SK-N-SH (cell line): ENCODE measurements around the gene TNFRSF19. TPM values are rescaled to one million over a fixed set of nuclear protein-coding genes. Genes with fewer than 3 reads are reported as not detected.
A peak's percentile ranks its signal among the peaks of the same experiment; 100 is the strongest.

Experiments
- ELF1 ChIP-seq: IDR thresholded peaks from 2 replicates; pipeline ENCODE4 v1.4.0; 2012
- EP300 ChIP-seq, 2 experiments: IDR thresholded peaks; 2 replicates each; pipeline versions ENCODE4 v1.4.0 to v1.6.1; 2012; ENCODE audit warnings: borderline replicate concordance in 1 of 2, low read depth in 1 of 2, low read length in 1 of 2
- EZH2phosphoT487 ChIP-seq: fragments of 200-600 bp; sonication (generic); IDR thresholded peaks from 2 replicates; pipeline ENCODE4 v1.6.1; 2017; ENCODE audit warnings: low read depth, mixed run types, mild to moderate bottlenecking, antibody characterized with exemption, moderate library complexity, borderline replicate concordance
- FOSL2 ChIP-seq: IDR thresholded peaks from 2 replicates; pipeline ENCODE4 v1.4.0; 2012; ENCODE audit warnings: low read depth, mild to moderate bottlenecking, moderate library complexity, borderline replicate concordance
- FOXM1 ChIP-seq: IDR thresholded peaks from 2 replicates; pipeline ENCODE4 v1.4.0; 2012; ENCODE audit warnings: low read depth, mild to moderate bottlenecking
- GABPA ChIP-seq: IDR thresholded peaks from 2 replicates; pipeline ENCODE4 v1.4.0; 2012; ENCODE audit warnings: low read depth, mild to moderate bottlenecking
- GATA2 ChIP-seq: sonication (generic); formaldehyde crosslinking; IDR thresholded peaks from 2 replicates; pipeline ENCODE4 v1.5.0; 2020; ENCODE audit warnings: mild to moderate bottlenecking, missing genetic modification reagents
- JUND ChIP-seq: IDR thresholded peaks from 2 replicates; pipeline ENCODE4 v1.4.0; 2012
- RAD21 ChIP-seq: IDR thresholded peaks from 2 replicates; pipeline ENCODE4 v1.6.1; 2012; ENCODE audit warnings: mild to moderate bottlenecking, low read length
- RCOR1 ChIP-seq: fragments of 150-350 bp; IDR thresholded peaks from 2 replicates; pipeline ENCODE4 v1.6.1; 2017; ENCODE audit warnings: antibody characterized with exemption, low read length
- RFX5 ChIP-seq: IDR thresholded peaks from 2 replicates; pipeline ENCODE4 v1.6.1; 2012; ENCODE audit warnings: mild to moderate bottlenecking, improper control_type of control experiment, low read length
- RXRA ChIP-seq: IDR thresholded peaks from 2 replicates; pipeline ENCODE4 v1.4.0; 2012; ENCODE audit warnings: low read depth, mild to moderate bottlenecking, borderline replicate concordance
- SIN3A ChIP-seq: IDR thresholded peaks from 2 replicates; pipeline ENCODE4 v1.6.1; 2012; ENCODE audit warnings: low read depth, mild to moderate bottlenecking, low read length, moderate library complexity, borderline replicate concordance
- SMC3 ChIP-seq: IDR thresholded peaks from 2 replicates; pipeline ENCODE4 v1.6.1; 2012; ENCODE audit warnings: low read depth, low read length, improper control_type of control experiment
- TAF1 ChIP-seq: IDR thresholded peaks from 2 replicates; pipeline ENCODE4 v1.6.1; 2012; ENCODE audit warnings: low read depth, mild to moderate bottlenecking, low read length, moderate library complexity, borderline replicate concordance
- TCF12 ChIP-seq: IDR thresholded peaks from 2 replicates; pipeline ENCODE4 v1.4.0; 2012
- polyA plus RNA-seq, 3 experiments: library from polyadenylated mRNA; depleted of rRNA; stranded (reverse); fragments of >200 nt; gene quantifications; 2 replicates each; pipeline ENCODE4 v1.2.3, GENCODE V29; 2012
- TF ChIP-seq, protein P1 (sequence below): IDR thresholded peaks from 2 replicates; pipeline ENCODE4 v1.4.0; 2012; ENCODE audit warnings: low read depth
- TF ChIP-seq, protein P2 (sequence below): IDR thresholded peaks from 2 replicates; pipeline ENCODE4 v1.6.1; 2012; ENCODE audit warnings: mild to moderate bottlenecking, low read depth, low read length, moderate library complexity
- TF ChIP-seq, protein P3 (sequence below): IDR thresholded peaks from 2 replicates; pipeline ENCODE4 v1.4.0; 2012; ENCODE audit warnings: low read depth, borderline replicate concordance
- TF ChIP-seq, protein P4 (sequence below): IDR thresholded peaks from 2 replicates; pipeline ENCODE4; 2012

The TNFRSF19 gene
- polyA plus RNA-seq, 1 of the 3 experiments (the other 2 are of a cell fraction) = 4.6 TPM

DNA sequence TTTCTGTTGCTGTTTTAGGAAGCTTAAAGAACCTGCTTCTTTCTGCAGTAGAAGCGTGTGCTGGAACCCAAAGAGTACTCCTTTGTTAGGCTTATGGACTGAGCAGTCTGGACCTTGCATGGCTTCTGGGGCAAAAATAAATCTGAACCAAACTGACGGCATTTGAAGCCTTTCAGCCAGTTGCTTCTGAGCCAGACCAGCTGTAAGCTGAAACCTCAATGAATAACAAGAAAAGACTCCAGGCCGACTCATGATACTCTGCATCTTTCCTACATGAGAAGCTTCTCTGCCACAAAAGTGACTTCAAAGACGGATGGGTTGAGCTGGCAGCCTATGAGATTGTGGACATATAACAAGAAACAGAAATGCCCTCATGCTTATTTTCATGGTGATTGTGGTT is 103.1 kb downstream of the TNFRSF19 start (continued):
- TF ChIP-seq FOSL2 = peak; percentile 83
- TF ChIP-seq, protein P1, sequence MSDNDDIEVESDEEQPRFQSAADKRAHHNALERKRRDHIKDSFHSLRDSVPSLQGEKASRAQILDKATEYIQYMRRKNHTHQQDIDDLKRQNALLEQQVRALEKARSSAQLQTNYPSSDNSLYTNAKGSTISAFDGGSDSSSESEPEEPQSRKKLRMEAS = peak; percentile 76
- 0 out of 2 replicates have a peak, but pooled peaks have one; percentile 36 for TF ChIP-seq FOXM1
- TF ChIP-seq GATA2 = no peak
- peak; percentile 97 for TF ChIP-seq TCF12
- TF ChIP-seq RFX5 = no peak
- TF ChIP-seq EZH2phosphoT487 = no peak
- TF ChIP-seq JUND = peak; percentile 88
- TF ChIP-seq RXRA = peak; percentile 61; the same call in 1 of the 2 replicates
- TF ChIP-seq ELF1 = peak; percentile 18; the same call in 1 of the 2 replicates
- no peak for TF ChIP-seq RCOR1
- no peak for TF ChIP-seq SMC3
- no peak for TF ChIP-seq RAD21
- TF ChIP-seq TAF1 = no peak
- TF ChIP-seq, protein P2, sequence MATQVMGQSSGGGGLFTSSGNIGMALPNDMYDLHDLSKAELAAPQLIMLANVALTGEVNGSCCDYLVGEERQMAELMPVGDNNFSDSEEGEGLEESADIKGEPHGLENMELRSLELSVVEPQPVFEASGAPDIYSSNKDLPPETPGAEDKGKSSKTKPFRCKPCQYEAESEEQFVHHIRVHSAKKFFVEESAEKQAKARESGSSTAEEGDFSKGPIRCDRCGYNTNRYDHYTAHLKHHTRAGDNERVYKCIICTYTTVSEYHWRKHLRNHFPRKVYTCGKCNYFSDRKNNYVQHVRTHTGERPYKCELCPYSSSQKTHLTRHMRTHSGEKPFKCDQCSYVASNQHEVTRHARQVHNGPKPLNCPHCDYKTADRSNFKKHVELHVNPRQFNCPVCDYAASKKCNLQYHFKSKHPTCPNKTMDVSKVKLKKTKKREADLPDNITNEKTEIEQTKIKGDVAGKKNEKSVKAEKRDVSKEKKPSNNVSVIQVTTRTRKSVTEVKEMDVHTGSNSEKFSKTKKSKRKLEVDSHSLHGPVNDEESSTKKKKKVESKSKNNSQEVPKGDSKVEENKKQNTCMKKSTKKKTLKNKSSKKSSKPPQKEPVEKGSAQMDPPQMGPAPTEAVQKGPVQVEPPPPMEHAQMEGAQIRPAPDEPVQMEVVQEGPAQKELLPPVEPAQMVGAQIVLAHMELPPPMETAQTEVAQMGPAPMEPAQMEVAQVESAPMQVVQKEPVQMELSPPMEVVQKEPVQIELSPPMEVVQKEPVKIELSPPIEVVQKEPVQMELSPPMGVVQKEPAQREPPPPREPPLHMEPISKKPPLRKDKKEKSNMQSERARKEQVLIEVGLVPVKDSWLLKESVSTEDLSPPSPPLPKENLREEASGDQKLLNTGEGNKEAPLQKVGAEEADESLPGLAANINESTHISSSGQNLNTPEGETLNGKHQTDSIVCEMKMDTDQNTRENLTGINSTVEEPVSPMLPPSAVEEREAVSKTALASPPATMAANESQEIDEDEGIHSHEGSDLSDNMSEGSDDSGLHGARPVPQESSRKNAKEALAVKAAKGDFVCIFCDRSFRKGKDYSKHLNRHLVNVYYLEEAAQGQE = no peak
- TF ChIP-seq, protein P3, sequence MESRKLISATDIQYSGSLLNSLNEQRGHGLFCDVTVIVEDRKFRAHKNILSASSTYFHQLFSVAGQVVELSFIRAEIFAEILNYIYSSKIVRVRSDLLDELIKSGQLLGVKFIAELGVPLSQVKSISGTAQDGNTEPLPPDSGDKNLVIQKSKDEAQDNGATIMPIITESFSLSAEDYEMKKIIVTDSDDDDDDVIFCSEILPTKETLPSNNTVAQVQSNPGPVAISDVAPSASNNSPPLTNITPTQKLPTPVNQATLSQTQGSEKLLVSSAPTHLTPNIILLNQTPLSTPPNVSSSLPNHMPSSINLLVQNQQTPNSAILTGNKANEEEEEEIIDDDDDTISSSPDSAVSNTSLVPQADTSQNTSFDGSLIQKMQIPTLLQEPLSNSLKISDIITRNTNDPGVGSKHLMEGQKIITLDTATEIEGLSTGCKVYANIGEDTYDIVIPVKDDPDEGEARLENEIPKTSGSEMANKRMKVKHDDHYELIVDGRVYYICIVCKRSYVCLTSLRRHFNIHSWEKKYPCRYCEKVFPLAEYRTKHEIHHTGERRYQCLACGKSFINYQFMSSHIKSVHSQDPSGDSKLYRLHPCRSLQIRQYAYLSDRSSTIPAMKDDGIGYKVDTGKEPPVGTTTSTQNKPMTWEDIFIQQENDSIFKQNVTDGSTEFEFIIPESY = no peak
- TF ChIP-seq EP300 (IDR thresholded peaks at IDR 0.05; ENCODE audit: borderline replicate concordance in 1 of 2, low read depth in 1 of 2, low read length in 1 of 2) = peak in 1 of 2 experiments; percentile 83; a peak in 2 of 4 replicates
- TF ChIP-seq, protein P4, sequence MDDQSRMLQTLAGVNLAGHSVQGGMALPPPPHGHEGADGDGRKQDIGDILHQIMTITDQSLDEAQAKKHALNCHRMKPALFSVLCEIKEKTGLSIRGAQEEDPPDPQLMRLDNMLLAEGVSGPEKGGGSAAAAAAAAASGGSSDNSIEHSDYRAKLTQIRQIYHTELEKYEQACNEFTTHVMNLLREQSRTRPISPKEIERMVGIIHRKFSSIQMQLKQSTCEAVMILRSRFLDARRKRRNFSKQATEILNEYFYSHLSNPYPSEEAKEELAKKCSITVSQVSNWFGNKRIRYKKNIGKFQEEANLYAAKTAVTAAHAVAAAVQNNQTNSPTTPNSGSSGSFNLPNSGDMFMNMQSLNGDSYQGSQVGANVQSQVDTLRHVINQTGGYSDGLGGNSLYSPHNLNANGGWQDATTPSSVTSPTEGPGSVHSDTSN = peak; percentile 94
- TF ChIP-seq GABPA = no peak
- 0 out of 2 replicates have a peak, but pooled peaks have one; percentile 49 for TF ChIP-seq SIN3A
